Measurements from ENCODE around the gene ARL5A.
"Not testable (repeated sequence)": the region's sequence is repeated elsewhere in the genome, so short reads cannot be mapped to it uniquely, and the experiment has no call there.

The ARL5A gene, protein sequence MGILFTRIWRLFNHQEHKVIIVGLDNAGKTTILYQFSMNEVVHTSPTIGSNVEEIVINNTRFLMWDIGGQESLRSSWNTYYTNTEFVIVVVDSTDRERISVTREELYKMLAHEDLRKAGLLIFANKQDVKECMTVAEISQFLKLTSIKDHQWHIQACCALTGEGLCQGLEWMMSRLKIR

GRCh38 chr2:151828143-151828889 lies at the start of gene ARL5A:
Gene ARL5A, minus strand, starts transcription at chr2:151828421. Its CDS starts 245 bp downstream, at chr2:151828176.
- H3K4me2 ChIP-seq: peak within 1 kb of the TSS; percentile 75
- peaks cover 16% of the 10 kb centered on the region for H3K36me3 ChIP-seq
- peaks cover 43% of the 10 kb centered on the region for H4K20me1 ChIP-seq
- H3K9ac ChIP-seq: peak within 1 kb of the TSS; percentile 96
- no peaks in the 10 kb centered on the region for H3K27me3 ChIP-seq
- no peaks in the 10 kb centered on the region for H3K9me3 ChIP-seq
- H3K4me1 ChIP-seq: peaks cover 31% of the 10 kb centered on the region
- peak within 1 kb of the TSS; percentile 96 for H3K27ac ChIP-seq
- H3K4me3 ChIP-seq: peak within 1 kb of the TSS; percentile 78
- no peak for TF ChIP-seq Cebpa-rat (IDR thresholded peaks at IDR 0.05)

DNA sequence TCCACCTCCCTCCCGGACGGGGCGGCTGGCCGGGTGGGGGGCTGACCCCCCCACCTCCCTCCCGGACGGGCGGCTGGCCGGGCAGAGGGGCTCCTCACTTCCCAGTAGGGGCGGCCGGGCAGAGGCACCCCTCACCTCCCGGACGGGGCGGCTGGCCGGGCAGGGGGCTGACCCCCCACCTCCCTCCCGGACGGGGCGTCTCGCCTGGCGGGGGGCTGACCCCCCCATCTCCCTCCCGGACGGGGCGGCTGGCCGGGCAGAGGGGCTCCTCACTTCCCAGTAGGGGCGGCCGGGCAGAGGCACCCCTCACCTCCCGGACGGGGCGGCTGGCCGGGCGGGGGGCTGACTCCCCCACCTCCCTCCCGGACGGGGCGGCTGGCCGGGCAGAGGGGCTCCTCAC lies 47.4 kb upstream of the ARL5A start:
- not testable (repeated sequence) for H3K4me1 ChIP-seq, H3K4me3 ChIP-seq, H3K27me3 ChIP-seq, H3K4me2 ChIP-seq, H4K20me1 ChIP-seq, H3K9ac ChIP-seq, H3K36me3 ChIP-seq, H3K9me3 ChIP-seq, H3K27ac ChIP-seq

DNA sequence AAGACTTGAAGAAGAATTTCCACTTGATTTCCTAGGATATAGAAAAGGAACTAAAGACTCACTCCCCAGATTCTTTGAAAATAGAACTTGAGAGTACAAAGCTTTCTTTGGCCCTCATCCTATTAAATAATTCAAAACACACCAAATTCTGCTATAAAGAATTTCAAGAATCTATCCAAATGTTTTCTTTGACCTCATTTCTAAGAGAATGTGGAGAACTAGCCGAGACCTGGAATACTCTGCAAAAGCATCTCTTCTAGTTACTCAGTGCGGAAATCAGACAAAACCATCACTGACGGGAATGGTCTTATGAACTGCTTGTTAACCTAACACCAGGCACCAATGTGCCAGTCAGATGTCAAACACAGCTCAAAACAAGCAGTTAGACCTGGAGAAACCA lies 44.2 kb upstream of the ARL5A start:
- H3K27me3 ChIP-seq: no peaks in the 10 kb centered on the region
- no peak overlapping the region for H3K9ac ChIP-seq
- TF ChIP-seq Cebpa-rat (IDR thresholded peaks at IDR 0.05): no peak

GRCh38 chr2:151869291-151869690 lies 41.1 kb upstream of the ARL5A start:
- H3K4me2 ChIP-seq: no peak overlapping the region
- H3K27ac ChIP-seq: no peak overlapping the region
- H3K4me1 ChIP-seq: no peaks in the 10 kb centered on the region
- no peaks in the 10 kb centered on the region for H3K9me3 ChIP-seq
- no peak overlapping the region for H3K9ac ChIP-seq
- H4K20me1 ChIP-seq: no peaks in the 10 kb centered on the region
- no peaks in the 10 kb centered on the region for H3K27me3 ChIP-seq
- H3K4me3 ChIP-seq: no peak overlapping the region
- TF ChIP-seq Cebpa-rat (IDR thresholded peaks at IDR 0.05): no peak
- H3K36me3 ChIP-seq: no peaks in the 10 kb centered on the region

More for the DNA sequence above, 44.2 kb upstream of the ARL5A start:
- no peak overlapping the region for H3K4me2 ChIP-seq
- H3K9me3 ChIP-seq: peaks cover 6% of the 10 kb centered on the region; the same call in 1 of the 2 replicates
- H4K20me1 ChIP-seq: no peaks in the 10 kb centered on the region
- H3K4me1 ChIP-seq: no peaks in the 10 kb centered on the region
- H3K4me3 ChIP-seq: no peak overlapping the region
- H3K36me3 ChIP-seq: no peaks in the 10 kb centered on the region
- no peak overlapping the region for H3K27ac ChIP-seq

DNA sequence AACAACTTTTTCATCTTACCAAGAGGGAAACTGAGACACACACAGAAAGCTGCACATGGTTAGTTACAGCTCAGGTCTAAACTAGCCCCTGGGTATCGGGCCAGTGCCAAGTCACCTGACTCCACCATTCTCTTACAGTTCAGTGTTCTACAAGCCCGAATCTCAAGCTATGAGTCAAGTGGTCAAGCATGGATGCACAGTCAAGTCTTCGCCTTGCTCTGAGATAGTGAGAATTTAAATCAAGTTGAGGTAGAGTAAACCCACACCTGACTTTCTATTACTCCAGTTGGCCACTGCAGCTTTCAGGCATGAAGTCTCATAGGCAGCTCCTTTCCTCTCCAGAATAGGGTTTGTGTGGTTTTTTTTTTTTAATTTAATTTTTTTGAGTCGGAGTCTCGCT lies 34.5 kb upstream of the ARL5A start:
- Histone ChIP-seq H3K4me1 (no peaks in the 10 kb centered on the region), H3K27me3 (no peaks in the 10 kb centered on the region), H3K4me2 (no peak overlapping the region), H4K20me1 (no peaks in the 10 kb centered on the region), H3K9me3 (no peaks in the 10 kb centered on the region), H3K4me3 (no peak overlapping the region), H3K9ac (no peak overlapping the region), H3K36me3 (no peaks in the 10 kb centered on the region), H3K27ac (no peak overlapping the region)
- TF ChIP-seq Cebpa-rat (IDR thresholded peaks at IDR 0.05): no peak

DNA sequence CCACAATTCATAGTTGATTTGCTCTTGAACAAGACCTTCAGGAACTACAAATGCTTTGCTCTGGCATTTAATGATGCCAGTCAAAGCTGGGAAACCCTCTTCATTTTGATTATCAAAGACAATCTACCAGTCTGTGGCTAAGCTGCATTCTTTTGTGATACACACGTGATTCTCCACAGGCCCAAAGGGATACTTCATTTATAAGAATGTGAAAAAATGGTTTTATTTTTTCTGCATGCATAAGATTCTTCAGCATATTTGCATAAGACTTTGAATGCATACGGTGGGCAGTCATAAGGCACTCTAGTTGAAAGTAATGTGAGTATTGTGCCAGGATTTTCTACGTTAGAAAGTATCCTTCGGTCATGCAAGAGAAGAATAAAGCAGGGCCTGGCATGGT lies 33.0 kb upstream of the ARL5A start:
- no peaks in the 10 kb centered on the region for H3K27me3 ChIP-seq
- no peak for TF ChIP-seq Cebpa-rat (IDR thresholded peaks at IDR 0.05)

GRCh38 chr2:151860613-151861146 lies 32.5 kb upstream of the ARL5A start:
- H3K4me3 ChIP-seq: no peak overlapping the region
- TF ChIP-seq Cebpa-rat (IDR thresholded peaks at IDR 0.05): no peak

More for the DNA sequence above, 33.0 kb upstream of the ARL5A start:
- Histone ChIP-seq H3K4me3 (no peak overlapping the region), H3K36me3 (no peaks in the 10 kb centered on the region), H3K9me3 (no peaks in the 10 kb centered on the region), H3K4me1 (no peaks in the 10 kb centered on the region), H3K9ac (no peak overlapping the region), H3K4me2 (no peak overlapping the region), H4K20me1 (no peaks in the 10 kb centered on the region), H3K27ac (no peak overlapping the region)

DNA sequence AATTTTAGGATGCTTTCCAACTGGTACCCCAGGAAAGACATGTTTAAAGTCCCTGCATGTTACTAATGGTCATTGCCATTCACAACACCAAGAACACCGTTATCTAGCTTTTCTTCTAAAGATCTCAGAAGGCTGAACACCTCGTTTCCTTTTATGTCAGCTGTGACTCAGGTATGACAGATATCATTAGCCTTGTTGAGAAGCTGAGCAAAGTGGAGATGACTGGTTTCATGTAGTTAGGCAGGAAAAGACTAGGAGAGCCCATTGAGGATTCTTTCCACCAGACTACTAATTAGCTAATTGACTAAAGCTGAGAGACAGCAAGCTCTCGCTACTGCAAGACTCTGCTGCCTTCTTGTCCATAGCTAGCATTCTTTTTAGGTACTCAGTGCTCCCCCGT lies 32.0 kb upstream of the ARL5A start:
- Histone ChIP-seq H3K27me3 (no peaks in the 10 kb centered on the region), H3K4me1 (no peaks in the 10 kb centered on the region), H3K9ac (no peak overlapping the region), H3K36me3 (no peaks in the 10 kb centered on the region), H3K9me3 (no peaks in the 10 kb centered on the region), H3K27ac (no peak overlapping the region), H4K20me1 (no peaks in the 10 kb centered on the region), H3K4me2 (no peak overlapping the region), H3K4me3 (no peak overlapping the region)
- TF ChIP-seq Cebpa-rat (IDR thresholded peaks at IDR 0.05): no peak

More at GRCh38 chr2:151860613-151861146, 32.5 kb upstream of the ARL5A start:
- no peaks in the 10 kb centered on the region for H3K36me3 ChIP-seq
- no peak overlapping the region for H3K4me2 ChIP-seq
- H3K4me1 ChIP-seq: no peaks in the 10 kb centered on the region
- no peaks in the 10 kb centered on the region for H3K27me3 ChIP-seq
- no peaks in the 10 kb centered on the region for H3K9me3 ChIP-seq
- H4K20me1 ChIP-seq: no peaks in the 10 kb centered on the region
- no peak overlapping the region for H3K9ac ChIP-seq
- H3K27ac ChIP-seq: no peak overlapping the region

GRCh38 chr2:151857650-151858049 lies 29.4 kb upstream of the ARL5A start:
- Histone ChIP-seq H3K36me3 (no peaks in the 10 kb centered on the region), H3K27me3 (no peaks in the 10 kb centered on the region)

DNA sequence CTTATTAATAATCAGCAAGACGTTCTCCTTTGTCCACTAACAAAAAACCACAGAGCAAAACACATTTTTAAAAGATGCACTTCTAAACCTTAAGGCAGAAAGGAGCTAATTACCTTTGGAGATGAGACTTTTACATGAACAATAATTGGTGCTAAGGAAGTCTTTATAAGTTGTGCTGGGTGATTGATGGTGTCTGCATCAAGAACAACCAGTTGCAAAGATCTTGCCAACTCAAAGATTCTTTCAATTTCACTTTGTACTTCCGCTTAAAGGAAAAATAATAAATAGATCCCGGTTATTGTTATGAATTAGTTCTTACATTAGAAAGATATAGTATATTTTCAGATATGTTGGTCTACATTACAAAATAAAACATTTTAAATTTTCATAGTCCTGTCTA lies 26.9 kb upstream of the ARL5A start:
- Histone ChIP-seq H3K9me3 (no peaks in the 10 kb centered on the region), H3K36me3 (no peaks in the 10 kb centered on the region), H3K9ac (no peak overlapping the region), H4K20me1 (no peaks in the 10 kb centered on the region), H3K27me3 (no peaks in the 10 kb centered on the region), H3K4me2 (no peak overlapping the region), H3K27ac (no peak overlapping the region), H3K4me3 (no peak overlapping the region), H3K4me1 (no peaks in the 10 kb centered on the region)
- no peak for TF ChIP-seq Cebpa-rat (IDR thresholded peaks at IDR 0.05)

More at GRCh38 chr2:151857650-151858049, 29.4 kb upstream of the ARL5A start:
- no peak for TF ChIP-seq Cebpa-rat (IDR thresholded peaks at IDR 0.05)
- Histone ChIP-seq H3K27ac (no peak overlapping the region), H4K20me1 (no peaks in the 10 kb centered on the region), H3K9me3 (no peaks in the 10 kb centered on the region), H3K9ac (no peak overlapping the region), H3K4me3 (no peak overlapping the region), H3K4me2 (no peak overlapping the region), H3K4me1 (no peaks in the 10 kb centered on the region)
